Neural cell (in vitro differentiated cells): ENCODE measurements around the gene HIGD1C. TPM values are rescaled to one million over a fixed set of nuclear protein-coding genes. Genes with fewer than 3 reads are reported as not detected.

Experiments used
- H2AFZ ChIP-seq: fragments of 200-600, 300-800 bp; sonication (generic), shearing (Covaris generic); 2 replicates; pipeline ENCODE4 v1.6.0; 2014; ENCODE audit warnings: low read depth, mild to moderate bottlenecking, antibody characterized with exemption, low read length, moderate library complexity
- H3F3A ChIP-seq: fragments of 200-600 bp; shearing (Covaris generic); 2 replicates; pipeline ENCODE4 v1.6.1; 2016; ENCODE audit warnings: mild to moderate bottlenecking, moderate library complexity, mixed read lengths, antibody characterized with exemption, low read length; ENCODE audit not compliant: insufficient read depth, poor library complexity, severe bottlenecking
- H3K27ac ChIP-seq: fragments of 200-600, 300-800 bp; sonication (generic), shearing (Covaris generic); 2 replicates; pipeline ENCODE4 v1.5.1; 2014; ENCODE audit warnings: mild to moderate bottlenecking, low read length, moderate library complexity
- H3K27me3 ChIP-seq: fragments of 300-800, 200-600 bp; sonication (generic), shearing (Covaris generic); 2 replicates; pipeline ENCODE4 v1.6.0; 2014; ENCODE audit warnings: mild to moderate bottlenecking, low read depth, low read length, moderate library complexity; ENCODE audit not compliant: insufficient read depth
- H3K36me3 ChIP-seq: fragments of 300-800, 200-600 bp; sonication (generic), shearing (Covaris generic); 2 replicates; pipeline ENCODE4 v1.5.1; 2014; ENCODE audit warnings: mild to moderate bottlenecking, antibody characterized with exemption, low read length, moderate library complexity; ENCODE audit not compliant: insufficient read depth
- H3K4me2 ChIP-seq: fragments of 300-800, 200-600 bp; sonication (generic), shearing (Covaris generic); 2 replicates; pipeline ENCODE4 v1.6.0; 2014; ENCODE audit warnings: mild to moderate bottlenecking, low read length
- H3K4me3 ChIP-seq: fragments of 300-800, 200-600 bp; sonication (generic), shearing (Covaris generic); 2 replicates; pipeline ENCODE4 v1.5.1; 2014; ENCODE audit warnings: mild to moderate bottlenecking, low read length, moderate library complexity
- H3K79me2 ChIP-seq: fragments of 200-600 bp; shearing (Covaris generic); replicated peaks from 2 replicates; pipeline ENCODE4 v1.6.0; 2014; ENCODE audit warnings: mild to moderate bottlenecking, low read length, moderate library complexity; ENCODE audit not compliant: insufficient read depth
- H3K9ac ChIP-seq: fragments of 300-800, 200-600 bp; sonication (generic), shearing (Covaris generic); 2 replicates; pipeline ENCODE4 v1.6.1; 2016; ENCODE audit warnings: mild to moderate bottlenecking, low read length, mixed read lengths
- H3K9me2 ChIP-seq: fragments of 200-600 bp; shearing (Covaris generic); 2 replicates; pipeline ENCODE4 v1.6.1; 2016; ENCODE audit warnings: mild to moderate bottlenecking, low read length, mixed read lengths; ENCODE audit not compliant: insufficient read depth
- H3K9me3 ChIP-seq: fragments of 200-600, 300-800 bp; sonication (generic), shearing (Covaris generic); 2 replicates; pipeline ENCODE4 v1.6.1; 2016; ENCODE audit warnings: mild to moderate bottlenecking, mixed run types, low read length, moderate library complexity, mixed read lengths
- H4K20me1 ChIP-seq: fragments of 200-600 bp; shearing (Covaris generic); 2 replicates; pipeline ENCODE4 v1.6.1; 2016; ENCODE audit warnings: mild to moderate bottlenecking, mixed run types; ENCODE audit not compliant: insufficient read depth
- CTCF ChIP-seq: fragments of 450-650 bp; IDR thresholded peaks from 2 replicates; pipeline ENCODE4 v1.5.1; 2014; ENCODE audit warnings: antibody characterized with exemption, mild to moderate bottlenecking, moderate library complexity; ENCODE audit not compliant: poor library complexity, severe bottlenecking
- EP300 ChIP-seq: fragments of 450-650 bp; conservative IDR thresholded peaks from 2 replicates; pipeline ENCODE4 v1.6.1; 2014; ENCODE audit warnings: antibody characterized with exemption, mild to moderate bottlenecking, moderate library complexity; ENCODE audit not compliant: poor library complexity, severe bottlenecking
- EZH2 ChIP-seq: fragments of 200-600, 300-800 bp; shearing (Covaris generic), sonication (generic); IDR thresholded peaks from 2 replicates; pipeline ENCODE4 v1.6.1; 2014; ENCODE audit warnings: antibody characterized with exemption, low read length, borderline replicate concordance, mild to moderate bottlenecking; ENCODE audit not compliant: insufficient read depth, poor library complexity, severe bottlenecking
- MXI1 ChIP-seq: fragments of 450-650 bp; conservative IDR thresholded peaks from 2 replicates; pipeline ENCODE4 v1.6.1; 2014; ENCODE audit warnings: antibody characterized with exemption, mild to moderate bottlenecking; ENCODE audit not compliant: poor library complexity, severe bottlenecking
- POLR2AphosphoS5 ChIP-seq: IDR thresholded peaks from 2 replicates; pipeline ENCODE4 v1.6.1; 2012
- RAD21 ChIP-seq: fragments of 450-650 bp; conservative IDR thresholded peaks from 2 replicates; pipeline ENCODE4 v1.6.1; 2014; ENCODE audit warnings: antibody characterized with exemption, mild to moderate bottlenecking, moderate library complexity
- REST ChIP-seq: IDR thresholded peaks from 2 replicates; pipeline ENCODE4 v1.6.1; 2012; ENCODE audit warnings: borderline replicate concordance
- SMC3 ChIP-seq: fragments of 450-650 bp; conservative IDR thresholded peaks from 2 replicates; pipeline ENCODE4 v1.6.1; 2014; ENCODE audit warnings: antibody characterized with exemption, mild to moderate bottlenecking, moderate library complexity; ENCODE audit not compliant: poor library complexity
- TAF1 ChIP-seq: IDR thresholded peaks from 2 replicates; pipeline ENCODE4 v1.6.1; 2012; ENCODE audit warnings: low read depth
- polyA plus RNA-seq: library from polyadenylated mRNA; depleted of rRNA; stranded (reverse); fragments of >200 nt; gene quantifications from 2 replicates; pipeline ENCODE4 v1.2.3, GENCODE V29; 2014

Gene HIGD1C
- polyA plus RNA-seq, 1 donor from 2014 or later = not detected

GRCh38 chr12:50980545-50980944, 28.2 kb downstream of the HIGD1C start:
- TF ChIP-seq EZH2 = no peak
- no peak for TF ChIP-seq MXI1
- no peak for TF ChIP-seq TAF1
- no peak for TF ChIP-seq POLR2AphosphoS5
- no peak for TF ChIP-seq REST
- no peak for TF ChIP-seq SMC3
- no peak for TF ChIP-seq RAD21
- no peak for TF ChIP-seq EP300
- TF ChIP-seq CTCF = no peak
- Histone ChIP-seq H3K4me2 (no peak overlapping the region), H3K9ac (no peak overlapping the region), H3K27me3 (no peaks in the 10 kb centered on the region), H3K9me2 (no peaks in the 10 kb centered on the region), H3F3A (no peaks in the 10 kb centered on the region), H3K9me3 (no peaks in the 10 kb centered on the region), H3K36me3 (no peaks in the 10 kb centered on the region), H3K79me2 (no peaks in the 10 kb centered on the region), H2AFZ (no peak overlapping the region), H3K27ac (no peak overlapping the region), H4K20me1 (no peaks in the 10 kb centered on the region), H3K4me3 (no peak overlapping the region)

DNA sequence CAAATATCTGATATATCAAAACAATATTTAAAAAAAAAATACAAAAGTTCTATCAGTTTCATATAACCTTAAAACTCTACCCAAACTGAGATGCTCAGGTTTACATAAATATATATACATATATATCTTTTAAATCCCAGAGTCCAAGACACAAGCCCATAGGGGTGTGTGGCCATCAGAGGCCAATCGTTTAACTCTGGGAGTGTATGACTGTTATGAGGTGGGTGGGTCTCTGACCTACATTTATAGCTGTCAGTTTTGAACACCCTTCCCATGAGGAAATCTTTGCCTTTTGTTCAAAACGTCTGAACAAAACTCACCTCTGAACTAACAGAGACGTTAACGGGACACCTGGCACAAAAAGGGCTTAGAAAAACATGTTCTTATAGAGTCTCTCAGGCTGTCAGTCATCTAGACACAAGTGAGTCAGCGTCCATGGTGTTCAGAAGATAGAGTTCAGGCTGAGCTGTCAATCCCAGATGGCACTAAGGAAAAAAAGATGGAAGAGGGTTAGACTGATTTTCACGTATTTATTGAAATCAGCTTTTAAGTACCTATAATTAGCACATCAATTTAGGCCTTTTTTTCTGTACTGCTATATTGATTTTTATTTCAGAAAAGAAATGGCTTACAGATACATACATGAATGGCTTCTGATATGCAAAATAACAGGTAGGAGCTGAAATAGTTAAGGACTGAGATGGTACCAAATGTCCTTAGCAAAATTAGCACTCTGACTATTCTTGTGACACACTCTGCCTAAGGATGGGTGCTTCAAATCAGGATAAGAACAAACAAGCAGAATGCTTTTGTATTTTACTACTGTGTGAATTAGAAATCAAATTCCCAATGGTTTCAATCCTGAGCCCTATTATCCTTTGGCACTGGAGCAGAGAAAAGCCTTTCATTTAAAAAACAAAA, 29.2 kb downstream of the HIGD1C start:
- Histone ChIP-seq H3K27me3 (no peaks in the 10 kb centered on the region), H3K4me2 (no peak overlapping the region), H3K79me2 (no peaks in the 10 kb centered on the region), H4K20me1 (no peaks in the 10 kb centered on the region), H3K9me3 (no peaks in the 10 kb centered on the region), H3K36me3 (no peaks in the 10 kb centered on the region), H2AFZ (no peak overlapping the region), H3K9me2 (no peaks in the 10 kb centered on the region), H3K9ac (no peak overlapping the region), H3K27ac (no peak overlapping the region), H3K4me3 (no peak overlapping the region), H3F3A (no peaks in the 10 kb centered on the region)
- no peak for TF ChIP-seq EP300
- no peak for TF ChIP-seq MXI1
- no peak for TF ChIP-seq TAF1
